NT2/D1 (cell line): ENCODE measurements around the gene CD81.

Source experiments
- SUZ12 ChIP-seq: IDR thresholded peaks from 2 replicates; pipeline ENCODE4 v1.6.1; 2011; ENCODE audit not compliant: insufficient read length, insufficient read depth; ENCODE audit errors: extremely low read depth
- YY1 ChIP-seq: IDR thresholded peaks from 2 replicates; pipeline ENCODE4 v1.6.1; 2011; ENCODE audit not compliant: insufficient read length, insufficient read depth
- ZNF274 ChIP-seq: IDR thresholded peaks from 2 replicates; pipeline ENCODE4 v1.6.1; 2011; ENCODE audit warnings: mild to moderate bottlenecking, low read depth, low read length

GRCh38 chr11:2330696-2331095, 46.4 kb upstream of the CD81 start:
- no peak for TF ChIP-seq YY1
- no peak for TF ChIP-seq ZNF274
- TF ChIP-seq SUZ12, result no peak
